ENCODE measurements around the gene UBE2A. TPM values are rescaled to one million over a fixed set of nuclear protein-coding genes. Genes with fewer than 3 reads are reported as not detected.
A peak's percentile ranks its signal among the peaks of the same experiment; 100 is the strongest.

The UBE2A gene
- total RNA-seq, 1 experiment from 2014 or later: 44.9 TPM

- Histone ChIP-seq H3K4me2 (ENCODE audit: low read length) (peak overlapping the region; percentile 76), H3K79me2 (ENCODE audit: insufficient read depth, low read length) (peaks cover 53% of the 10 kb centered on the region), H3K4me1 (ENCODE audit: control insufficient read depth in 1 of 2, insufficient read depth in 2 of 2, low read length in 2 of 2) (peaks cover 6 to 14% of the 10 kb centered on the region in 2 experiments; a peak in 3 of 4 replicates), H4K20me1 (ENCODE audit: insufficient read depth) (no peaks in the 10 kb centered on the region), H3K9me2 (ENCODE audit: insufficient read depth) (no peaks in the 10 kb centered on the region), H3K9ac (ENCODE audit: low read length) (peak overlapping the region; percentile 91), H3K27me3 (ENCODE audit: insufficient read depth, low read length) (no peaks in the 10 kb centered on the region), H3K4me3 (replicated peaks in 1 of 2; ENCODE audit: low read depth in 1 of 2, low read length in 2 of 2) (peak overlapping the region; percentile 75 to 77), H3K27ac (ENCODE audit: low read depth, low read length) (peak overlapping the region; percentile 85), H2AFZ (ENCODE audit: low read depth, low read length, poor library complexity, severe bottlenecking) (no peak overlapping the region), H3K9me3 (ENCODE audit: control insufficient read depth in 1 of 2, insufficient read depth in 1 of 2, low read depth in 1 of 2, low read length in 2 of 2) (no peaks in the 10 kb centered on the region), H3K36me3 (ENCODE audit: control insufficient read depth in 1 of 2, insufficient read depth in 2 of 2, low read length in 2 of 2) (0 out of 4 replicates have a peak, but pooled peaks cover 0 to 2% of the 10 kb centered on the region in 2 experiments)
- RAD21 ChIA-PET (ENCODE audit: low non-redundant PET in 1 of 2, low total read pairs in 2 of 2, uncharacterized antibody in 2 of 2, unreplicated experiment in 2 of 2): no interaction called here
- BruUV-seq (replicated peaks): no TSS peak
- TF ChIP-seq EZH2phosphoT487 (IDR thresholded peaks at IDR 0.05; ENCODE audit: borderline replicate concordance) (no peak), REST (IDR thresholded peaks at IDR 0.05; ENCODE audit: low read depth) (no peak), ZNF274 (IDR thresholded peaks at IDR 0.05; ENCODE audit: low read depth, low read length) (no peak), CEBPB (IDR thresholded peaks at IDR 0.05; ENCODE audit: low read depth) (no peak), ZFX (IDR thresholded peaks at IDR 0.05) (no peak), EZH2 (IDR thresholded peaks at IDR 0.05) (no peak), SRF (IDR thresholded peaks at IDR 0.05; ENCODE audit: low read depth) (no peak), ZBTB33 (IDR thresholded peaks at IDR 0.05; ENCODE audit: extremely low read depth, insufficient replicate concordance, low read length) (no peak), JUND (IDR thresholded peaks at IDR 0.05) (no peak), CTCF (IDR thresholded peaks at IDR 0.05 in 2 of 3, conservative IDR thresholded peaks at IDR 0.05 in 1 of 3; ENCODE audit: borderline replicate concordance in 1 of 3, insufficient read depth in 1 of 3, low read depth in 2 of 3, low read length in 2 of 3) (no peak), RAD21 (IDR thresholded peaks at IDR 0.05; ENCODE audit: low read depth) (no peak), SIN3A (IDR thresholded peaks at IDR 0.05; ENCODE audit: low read depth) (0 out of 2 replicates have a peak, but pooled peaks have one; percentile 15), FOSL1 (IDR thresholded peaks at IDR 0.05; ENCODE audit: low read depth) (no peak), EGR1 (IDR thresholded peaks at IDR 0.05; ENCODE audit: low read depth) (0 out of 2 replicates have a peak, but pooled peaks have one; percentile 14)
- CTCF ChIA-PET: no interaction called here
- ATAC-seq (peak; percentile 53), DNase-seq (ENCODE audit: low read depth, low spot score) (no peak)
- intact Hi-C loops (cut with micrococcal nuclease): no loop called here
- POLR2A ChIA-PET: interaction anchor here (0.8 to 1.1 kb wide), 2 partner anchors 14 to 31 kb away, joined by 3 to 7 read pairs; no protein-coding TSS in a partner anchor
These were observed 31.3 kb downstream of the UBE2A start for GRCh38 chrX:119605464-119606279.

Measured in HCT116 (cell line).